Loucy (cell line): Measurements from ENCODE around the gene MCM5.

Experiments used
- H2AFZ ChIP-seq: fragments of 200-600 bp; sonication (generic); 2 replicates; pipeline ENCODE4 v1.6.0; 2016; ENCODE audit warnings: antibody characterized with exemption, mild to moderate bottlenecking, low read length, moderate library complexity
- H3F3A ChIP-seq: fragments of 200-600 bp; 2 replicates; pipeline ENCODE4 v1.6.0; 2016; ENCODE audit warnings: antibody characterized with exemption, low read depth, mild to moderate bottlenecking
- H3K27me3 ChIP-seq: fragments of 200-600 bp; sonication (generic); 2 replicates; pipeline ENCODE4 v1.6.1; 2014; ENCODE audit warnings: low read length, mild to moderate bottlenecking; ENCODE audit not compliant: insufficient read depth, poor library complexity, severe bottlenecking
- H3K36me3 ChIP-seq: fragments of 200-600 bp; sonication (generic); 2 replicates; pipeline ENCODE4 v1.6.1; 2016; ENCODE audit warnings: low read length; ENCODE audit not compliant: insufficient read depth
- H3K4me1 ChIP-seq: fragments of 200-600 bp; sonication (generic); 2 replicates; pipeline ENCODE4 v1.5.1; 2014; ENCODE audit warnings: low read length, mild to moderate bottlenecking; ENCODE audit not compliant: insufficient read depth, poor library complexity, severe bottlenecking
- H3K4me2 ChIP-seq: fragments of 200-600 bp; sonication (generic); 2 replicates; pipeline ENCODE4 v1.6.0; 2014; ENCODE audit warnings: antibody characterized with exemption, low read length, low read depth, mild to moderate bottlenecking; ENCODE audit not compliant: poor library complexity, severe bottlenecking
- H3K4me3 ChIP-seq: fragments of 200-600 bp; sonication (generic); 2 replicates; pipeline ENCODE4 v1.5.1; 2014; ENCODE audit warnings: low read length, mild to moderate bottlenecking, mixed read lengths; ENCODE audit not compliant: poor library complexity, severe bottlenecking
- H3K79me2 ChIP-seq: fragments of 200-600 bp; sonication (generic); 2 replicates; pipeline ENCODE4 v1.6.1; 2014; ENCODE audit warnings: low read length; ENCODE audit not compliant: insufficient read depth
- H3K9ac ChIP-seq: fragments of 200-600 bp; sonication (generic); 2 replicates; pipeline ENCODE4 v1.6.0; 2014; ENCODE audit warnings: mild to moderate bottlenecking, low read depth, low read length, moderate library complexity; ENCODE audit not compliant: poor library complexity, severe bottlenecking
- H3K9me2 ChIP-seq: fragments of 200-600 bp; sonication (generic); replicated peaks from 2 replicates; pipeline ENCODE4 v1.6.1; 2016; ENCODE audit warnings: low read depth, low read length, mixed read lengths
- H3K9me3 ChIP-seq: fragments of 200-600 bp; sonication (generic); 2 replicates; pipeline ENCODE4 v1.6.1; 2014; ENCODE audit warnings: mild to moderate bottlenecking, antibody characterized with exemption, low read length, low read depth; ENCODE audit not compliant: insufficient read depth
- H4K20me1 ChIP-seq: fragments of 200-600 bp; sonication (generic); 2 replicates; pipeline ENCODE4 v1.6.0; 2014; ENCODE audit warnings: antibody characterized with exemption, low read length, mild to moderate bottlenecking; ENCODE audit not compliant: insufficient read depth, poor library complexity, severe bottlenecking
- EZH2phosphoT487 ChIP-seq: fragments of 200-600 bp; IDR thresholded peaks from 2 replicates; pipeline ENCODE4 v1.6.1; 2018; ENCODE audit warnings: antibody characterized with exemption, mild to moderate bottlenecking, moderate library complexity, borderline replicate concordance
- TF ChIP-seq, protein P1 (sequence below): fragments of 200-600 bp; sonication (generic); conservative IDR thresholded peaks from 2 replicates; pipeline ENCODE4 v1.5.1; 2014; ENCODE audit warnings: mild to moderate bottlenecking, antibody characterized with exemption, low read length

MCM5 gene

DNA sequence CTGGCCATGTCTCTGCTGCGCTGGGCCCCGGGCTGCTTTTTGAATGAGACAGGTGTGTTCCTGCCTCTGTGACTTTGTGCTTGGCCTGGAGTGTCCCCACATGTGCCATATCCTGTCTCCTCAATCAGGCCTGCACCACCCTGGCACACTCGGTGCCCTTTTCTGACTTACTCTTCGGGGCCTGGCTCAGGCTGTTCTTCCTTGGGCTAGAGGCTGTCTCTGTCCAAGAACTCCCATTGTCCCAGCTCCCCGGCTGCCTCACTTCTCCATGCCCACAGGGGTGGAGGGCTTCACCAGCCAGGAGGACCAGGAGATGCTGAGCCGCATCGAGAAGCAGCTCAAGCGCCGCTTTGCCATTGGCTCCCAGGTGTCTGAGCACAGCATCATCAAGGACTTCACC, 23.0 kb downstream of the MCM5 start:
- Histone ChIP-seq H3F3A (no peaks in the 10 kb centered on the region), H3K4me3 (no peak overlapping the region), H3K9me2 (no peaks in the 10 kb centered on the region), H3K9ac (no peak overlapping the region), H4K20me1 (no peaks in the 10 kb centered on the region), H3K79me2 (no peaks in the 10 kb centered on the region), H3K36me3 (peaks cover 83% of the 10 kb centered on the region; the same call in 1 of the 2 replicates), H3K4me1 (no peaks in the 10 kb centered on the region), H3K27me3 (no peaks in the 10 kb centered on the region), H2AFZ (no peak overlapping the region), H3K9me3 (no peaks in the 10 kb centered on the region), H3K4me2 (no peak overlapping the region)
- no peak for TF ChIP-seq EZH2phosphoT487
- TF ChIP-seq, protein P1, sequence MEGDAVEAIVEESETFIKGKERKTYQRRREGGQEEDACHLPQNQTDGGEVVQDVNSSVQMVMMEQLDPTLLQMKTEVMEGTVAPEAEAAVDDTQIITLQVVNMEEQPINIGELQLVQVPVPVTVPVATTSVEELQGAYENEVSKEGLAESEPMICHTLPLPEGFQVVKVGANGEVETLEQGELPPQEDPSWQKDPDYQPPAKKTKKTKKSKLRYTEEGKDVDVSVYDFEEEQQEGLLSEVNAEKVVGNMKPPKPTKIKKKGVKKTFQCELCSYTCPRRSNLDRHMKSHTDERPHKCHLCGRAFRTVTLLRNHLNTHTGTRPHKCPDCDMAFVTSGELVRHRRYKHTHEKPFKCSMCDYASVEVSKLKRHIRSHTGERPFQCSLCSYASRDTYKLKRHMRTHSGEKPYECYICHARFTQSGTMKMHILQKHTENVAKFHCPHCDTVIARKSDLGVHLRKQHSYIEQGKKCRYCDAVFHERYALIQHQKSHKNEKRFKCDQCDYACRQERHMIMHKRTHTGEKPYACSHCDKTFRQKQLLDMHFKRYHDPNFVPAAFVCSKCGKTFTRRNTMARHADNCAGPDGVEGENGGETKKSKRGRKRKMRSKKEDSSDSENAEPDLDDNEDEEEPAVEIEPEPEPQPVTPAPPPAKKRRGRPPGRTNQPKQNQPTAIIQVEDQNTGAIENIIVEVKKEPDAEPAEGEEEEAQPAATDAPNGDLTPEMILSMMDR = no peak

DNA sequence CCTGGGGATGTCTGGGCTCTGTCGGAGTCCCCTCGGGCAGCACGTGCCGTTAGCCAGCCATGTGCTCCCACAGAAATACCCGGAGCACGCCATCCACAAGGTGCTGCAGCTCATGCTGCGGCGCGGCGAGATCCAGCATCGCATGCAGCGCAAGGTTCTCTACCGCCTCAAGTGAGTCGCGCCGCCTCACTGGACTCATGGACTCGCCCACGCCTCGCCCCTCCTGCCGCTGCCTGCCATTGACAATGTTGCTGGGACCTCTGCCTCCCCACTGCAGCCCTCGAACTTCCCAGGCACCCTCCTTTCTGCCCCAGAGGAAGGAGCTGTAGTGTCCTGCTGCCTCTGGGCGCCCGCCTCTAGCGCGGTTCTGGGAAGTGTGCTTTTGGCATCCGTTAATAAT, 24.1 kb downstream of the MCM5 start:
- Histone ChIP-seq H3K4me2 (no peak overlapping the region), H4K20me1 (no peaks in the 10 kb centered on the region), H3F3A (no peaks in the 10 kb centered on the region), H3K79me2 (no peaks in the 10 kb centered on the region), H3K9ac (no peak overlapping the region), H3K27me3 (no peaks in the 10 kb centered on the region), H3K36me3 (peaks cover 80% of the 10 kb centered on the region; the same call in 1 of the 2 replicates), H2AFZ (no peak overlapping the region), H3K9me3 (no peaks in the 10 kb centered on the region), H3K4me1 (no peaks in the 10 kb centered on the region), H3K9me2 (no peaks in the 10 kb centered on the region), H3K4me3 (no peak overlapping the region)
- TF ChIP-seq, protein P1 = no peak
- TF ChIP-seq EZH2phosphoT487 = no peak

DNA sequence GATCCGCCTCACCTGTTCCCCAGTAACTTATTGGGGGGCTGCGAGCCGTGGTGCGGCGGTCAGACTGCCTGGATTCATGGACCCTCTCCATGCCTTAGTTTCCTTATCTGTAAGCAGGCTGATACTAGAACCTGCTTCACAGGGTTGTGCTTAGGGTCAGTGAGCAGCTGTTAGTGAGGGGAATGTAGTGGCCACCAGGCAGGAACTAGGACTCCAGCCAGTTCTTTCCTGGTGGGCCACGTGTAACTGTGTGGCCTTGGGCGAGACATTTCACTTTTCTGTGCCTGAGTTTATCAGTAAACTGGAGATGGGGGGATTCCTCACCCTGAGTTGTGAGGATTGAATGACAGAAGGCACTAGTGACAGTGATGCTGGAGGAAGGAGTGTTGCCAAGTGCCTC, 24.8 kb downstream of the MCM5 start:
- H3K9ac ChIP-seq = no peak overlapping the region
- H3K36me3 ChIP-seq = peaks cover 74% of the 10 kb centered on the region; the same call in 1 of the 2 replicates
- H3K4me2 ChIP-seq = no peak overlapping the region
- H3K79me2 ChIP-seq = no peaks in the 10 kb centered on the region
- H3K27me3 ChIP-seq = no peaks in the 10 kb centered on the region
- H3K9me3 ChIP-seq = no peaks in the 10 kb centered on the region
- H3K4me3 ChIP-seq = no peak overlapping the region
- H3K9me2 ChIP-seq = no peaks in the 10 kb centered on the region
- TF ChIP-seq EZH2phosphoT487 = no peak
- TF ChIP-seq, protein P1 = no peak
- H3F3A ChIP-seq = no peaks in the 10 kb centered on the region
- H2AFZ ChIP-seq = no peak overlapping the region
- H4K20me1 ChIP-seq = no peaks in the 10 kb centered on the region
- no peaks in the 10 kb centered on the region for H3K4me1 ChIP-seq
